WTC11 (cell line): Measurements from ENCODE around the gene MTX2.

Experiments
- ATF2 ChIP-seq: sonication (generic); formaldehyde crosslinking; IDR thresholded peaks from 2 replicates; pipeline ENCODE4 v1.8.1; 2022; ENCODE audit warnings: low read depth, missing genetic modification reagents, borderline replicate concordance
- CTCF ChIP-seq: fragments of 200-600 bp; IDR thresholded peaks from 2 replicates; pipeline ENCODE4 v1.8.0; 2022; ENCODE audit warnings: antibody characterized with exemption
- ERG ChIP-seq: fragments of 250-450 bp; sonication (Bioruptor Pico); IDR thresholded peaks from 2 replicates; pipeline ENCODE4 v1.8.0; 2021; ENCODE audit warnings: mild to moderate bottlenecking
- MYBL2 ChIP-seq: sonication (generic); formaldehyde crosslinking; IDR thresholded peaks from 2 replicates; pipeline ENCODE4 v1.8.1; 2023; ENCODE audit warnings: mild to moderate bottlenecking, moderate library complexity, missing genetic modification reagents
- PRDM15 ChIP-seq: sonication (generic); formaldehyde crosslinking; IDR thresholded peaks from 2 replicates; pipeline ENCODE4 v1.8.0; 2022; ENCODE audit warnings: missing genetic modification reagents
- SMAD4 ChIP-seq: sonication (generic); formaldehyde crosslinking; IDR thresholded peaks from 2 replicates; pipeline ENCODE4 v1.8.0; 2022; ENCODE audit warnings: mild to moderate bottlenecking, missing genetic modification reagents
- TEAD1 ChIP-seq: sonication (generic); formaldehyde crosslinking; IDR thresholded peaks from 2 replicates; pipeline ENCODE4 v1.8.0; 2022; ENCODE audit warnings: mild to moderate bottlenecking, missing genetic modification reagents
- ZMAT4 ChIP-seq: fragments of 250-450 bp; sonication (Bioruptor Pico); IDR thresholded peaks from 2 replicates; pipeline ENCODE4 v1.9.0; 2021; ENCODE audit warnings: mild to moderate bottlenecking
- ZNF232 ChIP-seq: sonication (generic); formaldehyde crosslinking; IDR thresholded peaks from 2 replicates; pipeline ENCODE4 v1.8.0; 2022; ENCODE audit warnings: mild to moderate bottlenecking, missing genetic modification reagents

- TF ChIP-seq ATF2 (CRISPR knock-in tag) = no peak
- no peak for TF ChIP-seq CTCF
- TF ChIP-seq ERG (CRISPR knock-in tag) = no peak
- TF ChIP-seq TEAD1 (CRISPR knock-in tag) = no peak
- no peak for TF ChIP-seq PRDM15
- no peak for TF ChIP-seq ZNF232 (CRISPR knock-in tag)
- TF ChIP-seq MYBL2 = no peak
- TF ChIP-seq ZMAT4 (CRISPR knock-in tag) = no peak
- no peak for TF ChIP-seq SMAD4 (CRISPR knock-in tag)
These were observed 70.0 kb downstream of the MTX2 start for GRCh38 chr2:176339208-176339607.
